Upper lobe of left lung (tissue), 6 donors: ENCODE results near the gene ZNF740. TPM values are rescaled to one million over a fixed set of nuclear protein-coding genes. Genes with fewer than 3 reads are reported as not detected.
A peak's percentile ranks its signal among the peaks of the same experiment; 100 is the strongest.
"Not testable (repeated sequence)": the region's sequence is repeated elsewhere in the genome, so short reads cannot be mapped to it uniquely, and the experiment has no call there.

Source experiments
- ATAC-seq, 2 donors: fragments of 200-7000 bp; cut with Tn5 transposase; one replicate each; pipeline ENCODE4 v1.9.1; 2022; ENCODE audit warnings: mild to moderate bottlenecking in 2 of 2, moderate library complexity in 2 of 2; ENCODE audit not compliant: low FRiP score in 2 of 2
- DNase-seq, 2 donors: peaks; one replicate each; pipeline ENCODE4 v3.0.0-alpha.2; 2019 to 2020
- H3K27ac ChIP-seq, 4 donors: fragments of 200-600 bp; sonication (generic); one replicate each; pipeline ENCODE4 v1.5.1; 2016 to 2019
- H3K27me3 ChIP-seq, 4 donors: fragments of 200-600 bp; sonication (generic); one replicate each; pipeline ENCODE4 v1.5.1; 2017 to 2019
- H3K36me3 ChIP-seq, 4 donors: fragments of 200-600 bp; sonication (generic); one replicate each; pipeline ENCODE4 v1.5.1; 2016 to 2019
- H3K4me1 ChIP-seq, 4 donors: fragments of 200-600 bp; sonication (generic); one replicate each; pipeline ENCODE4 v1.5.1; 2018 to 2019
- H3K4me3 ChIP-seq, 4 donors: fragments of 200-600 bp; sonication (generic); one replicate each; pipeline ENCODE4 v1.5.1; 2017 to 2019; ENCODE audit warnings: mild to moderate bottlenecking in 2 of 4, moderate library complexity in 1 of 4
- H3K9me3 ChIP-seq, 4 donors: fragments of 200-600 bp; sonication (generic); one replicate each; pipeline ENCODE4 v1.5.1; 2018 to 2019
- EP300 ChIP-seq, 4 donors: sonication (generic); formaldehyde crosslinking; IDR thresholded peaks; one replicate each; pipeline ENCODE4 v1.5.1; 2017; ENCODE audit warnings: antibody characterized with exemption in 4 of 4, control low read depth in 2 of 4
- POLR2A ChIP-seq, 4 donors: fragments of 450-650 bp; IDR thresholded peaks; one replicate each; pipeline ENCODE4 v1.5.1; 2016 to 2017; ENCODE audit warnings: antibody characterized with exemption in 4 of 4, mild to moderate bottlenecking in 2 of 4
- POLR2AphosphoS5 ChIP-seq, 2 donors: sonication (generic); formaldehyde crosslinking; IDR thresholded peaks; one replicate each; pipeline ENCODE4 v1.5.1; 2017; ENCODE audit warnings: antibody characterized with exemption in 2 of 2
- WGBS, 2 donors: methylation state at CpG; one replicate each; pipeline ENCODE4 v1.1.5; 2017 to 2018; 5-methylcytosine and 5-hydroxymethylcytosine counted together
- total RNA-seq, 6 donors: library from RNA; depleted of rRNA in 4 of 6; stranded (reverse); fragments of >200 nt in 4 of 6; gene quantifications; one replicate each; pipeline versions ENCODE4 v1.1.0 to v1.2.1, GENCODE V29; 2016 to 2021
- TF ChIP-seq, protein P1 (sequence below), 6 experiments: fragments of 450-650 bp in 4 of 6; fragments of 200-600 bp in 2 of 6; sonication (generic) in 2 of 6; IDR thresholded peaks; one replicate each; pipeline ENCODE4 v1.5.1; 2016 to 2019; ENCODE audit warnings: antibody characterized with exemption in 6 of 6
- donor health status: DM: no; HTN: no; CAD: no; lungs with moderate emphysema.
- donor health status: DM: no; HTN: yes; CAD: no; lungs with severe emphysema.

ZNF740 gene
- total RNA-seq, 6 donors from 2014 or later, result 9.6 to 52.4 (median 24.0) TPM

DNA sequence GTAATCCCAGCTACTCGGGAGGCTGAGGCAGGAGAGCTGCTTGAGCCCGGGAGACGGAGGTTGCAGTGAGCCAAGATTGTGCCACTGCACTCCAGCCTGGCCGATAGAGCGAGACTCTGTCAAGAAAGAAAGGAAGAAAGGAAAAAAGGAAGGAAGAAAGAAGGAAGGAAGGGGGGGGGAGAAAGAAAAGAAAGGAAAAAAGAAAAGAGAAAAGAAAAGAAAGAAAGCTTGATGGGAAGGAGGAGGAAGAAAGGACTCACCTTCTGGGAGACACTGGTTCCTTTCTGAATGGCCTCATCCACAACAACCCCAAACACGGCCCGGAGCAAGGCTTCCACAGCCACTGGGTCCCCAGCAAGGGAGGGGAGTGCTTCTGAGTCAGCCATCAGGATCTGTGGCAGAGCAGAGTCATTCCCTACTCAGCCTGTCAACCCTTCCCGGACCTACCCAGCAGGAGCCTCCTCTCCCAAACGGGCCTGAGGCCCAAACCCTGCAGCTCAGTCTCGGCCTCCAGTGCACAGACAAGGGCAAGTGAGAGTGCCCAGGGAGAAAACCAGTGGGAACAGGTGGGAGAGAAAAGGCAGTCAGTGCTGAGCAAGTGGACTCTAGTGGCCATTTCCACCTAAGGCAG, 7.3 kb upstream of the ZNF740 start:
- Histone ChIP-seq H3K27ac (no peak overlapping the region), H3K27me3 (no peaks in the 10 kb centered on the region), H3K9me3 (no peaks in the 10 kb centered on the region), H3K4me3 (no peak overlapping the region), H3K36me3 (peaks cover 0 to 25% (median 22%) of the 10 kb centered on the region in 4 donors), H3K4me1 (peaks cover 0 to 12% (median 0%) of the 10 kb centered on the region in 4 donors)
- ATAC-seq, result no peak
- 87 to 95% methylated on average over 10 of the region's 10 CpGs for WGBS, 2 donors
- TF ChIP-seq, protein P1, sequence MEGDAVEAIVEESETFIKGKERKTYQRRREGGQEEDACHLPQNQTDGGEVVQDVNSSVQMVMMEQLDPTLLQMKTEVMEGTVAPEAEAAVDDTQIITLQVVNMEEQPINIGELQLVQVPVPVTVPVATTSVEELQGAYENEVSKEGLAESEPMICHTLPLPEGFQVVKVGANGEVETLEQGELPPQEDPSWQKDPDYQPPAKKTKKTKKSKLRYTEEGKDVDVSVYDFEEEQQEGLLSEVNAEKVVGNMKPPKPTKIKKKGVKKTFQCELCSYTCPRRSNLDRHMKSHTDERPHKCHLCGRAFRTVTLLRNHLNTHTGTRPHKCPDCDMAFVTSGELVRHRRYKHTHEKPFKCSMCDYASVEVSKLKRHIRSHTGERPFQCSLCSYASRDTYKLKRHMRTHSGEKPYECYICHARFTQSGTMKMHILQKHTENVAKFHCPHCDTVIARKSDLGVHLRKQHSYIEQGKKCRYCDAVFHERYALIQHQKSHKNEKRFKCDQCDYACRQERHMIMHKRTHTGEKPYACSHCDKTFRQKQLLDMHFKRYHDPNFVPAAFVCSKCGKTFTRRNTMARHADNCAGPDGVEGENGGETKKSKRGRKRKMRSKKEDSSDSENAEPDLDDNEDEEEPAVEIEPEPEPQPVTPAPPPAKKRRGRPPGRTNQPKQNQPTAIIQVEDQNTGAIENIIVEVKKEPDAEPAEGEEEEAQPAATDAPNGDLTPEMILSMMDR (IDR thresholded peaks at IDR 0.05), result no peak
- no peak for TF ChIP-seq EP300 (IDR thresholded peaks at IDR 0.05)
- TF ChIP-seq POLR2A (IDR thresholded peaks at IDR 0.05), result no peak
- no peak for TF ChIP-seq POLR2AphosphoS5 (IDR thresholded peaks at IDR 0.05)
- DNase-seq, result no peak

DNA sequence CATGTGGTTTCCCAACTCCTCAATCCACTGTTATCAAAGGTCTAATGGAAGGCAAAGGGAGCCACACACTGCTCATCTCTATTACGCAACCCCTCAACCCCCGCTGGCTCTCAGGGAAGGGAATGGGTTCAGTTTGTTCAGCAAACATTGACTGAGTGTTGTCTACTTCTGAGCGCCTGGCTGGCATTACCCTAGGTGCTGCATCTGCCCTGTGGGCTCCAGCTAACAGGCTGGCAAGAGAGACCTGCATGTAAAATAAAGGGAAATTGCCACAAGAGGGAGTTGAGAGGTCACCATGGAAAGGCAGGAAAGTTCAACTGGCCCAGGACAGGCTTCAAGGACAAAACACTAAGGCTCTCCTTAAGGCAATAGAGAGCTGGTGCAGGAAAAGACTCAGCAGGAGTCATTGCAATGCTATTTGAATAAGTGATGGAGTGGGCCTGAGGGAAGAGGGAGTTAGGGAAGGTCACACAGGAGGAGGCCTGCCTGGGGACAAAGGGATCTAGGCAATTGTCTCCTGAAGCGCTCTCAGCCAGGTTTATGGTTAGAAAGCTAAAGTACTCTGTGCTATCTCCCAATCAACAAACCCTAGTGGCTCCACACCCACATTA, 5.5 kb upstream of the ZNF740 start:
- 49 to 76% methylated on average over 4 of the region's 4 CpGs for WGBS, 2 donors
- Histone ChIP-seq H3K9me3 (no peaks in the 10 kb centered on the region), H3K36me3 (peaks cover 0 to 21% (median 18%) of the 10 kb centered on the region in 4 donors), H3K27me3 (no peaks in the 10 kb centered on the region), H3K4me3 (no peak overlapping the region), H3K4me1 (peaks cover 3 to 16% (median 6%) of the 10 kb centered on the region in 4 donors), H3K27ac (no peak overlapping the region)
- DNase-seq (peak in 1 of 2 donors; percentile 46), ATAC-seq (peak; percentile 42 to 65)
- TF ChIP-seq, protein P1 (IDR thresholded peaks at IDR 0.05), result peak in 3 of 6 experiments; percentile 17 to 45 (median 28)
- TF ChIP-seq POLR2A (IDR thresholded peaks at IDR 0.05), result no peak

DNA sequence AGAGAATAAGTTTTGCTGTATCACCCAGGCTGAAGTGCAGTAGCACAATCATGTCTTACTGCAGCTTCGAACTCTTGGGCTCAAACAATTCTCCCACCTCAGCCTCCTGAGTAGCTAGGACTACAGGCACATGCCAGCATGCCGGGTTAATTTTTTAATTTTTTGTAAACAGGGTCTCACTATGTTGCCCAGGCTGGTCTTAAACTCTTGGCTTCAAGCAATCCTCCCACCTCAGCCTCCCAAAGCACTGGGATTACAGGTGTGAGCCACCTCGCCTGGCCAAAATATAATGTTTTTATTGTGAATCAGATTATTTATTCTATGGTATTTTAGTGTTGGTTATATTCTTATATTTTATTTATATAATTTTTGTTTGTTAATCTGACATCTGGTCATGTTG, 3.8 kb upstream of the ZNF740 start:
- ATAC-seq (no peak), DNase-seq (no peak)
- no peak overlapping the region for H3K27ac ChIP-seq
- peaks cover 0 to 8% (median 6%) of the 10 kb centered on the region in 4 donors for H3K36me3 ChIP-seq
- H3K4me1 ChIP-seq, result peaks cover 9 to 25% (median 13%) of the 10 kb centered on the region in 4 donors
- 96 to 100% methylated on average over 3 of the region's 3 CpGs for WGBS, 2 donors
- H3K27me3 ChIP-seq, result no peaks in the 10 kb centered on the region
- TF ChIP-seq EP300 (IDR thresholded peaks at IDR 0.05) (no peak), POLR2AphosphoS5 (IDR thresholded peaks at IDR 0.05) (no peak), POLR2A (IDR thresholded peaks at IDR 0.05) (no peak)
- TF ChIP-seq, protein P1 (IDR thresholded peaks at IDR 0.05), result no peak
- no peaks in the 10 kb centered on the region for H3K9me3 ChIP-seq
- no peak overlapping the region for H3K4me3 ChIP-seq

DNA sequence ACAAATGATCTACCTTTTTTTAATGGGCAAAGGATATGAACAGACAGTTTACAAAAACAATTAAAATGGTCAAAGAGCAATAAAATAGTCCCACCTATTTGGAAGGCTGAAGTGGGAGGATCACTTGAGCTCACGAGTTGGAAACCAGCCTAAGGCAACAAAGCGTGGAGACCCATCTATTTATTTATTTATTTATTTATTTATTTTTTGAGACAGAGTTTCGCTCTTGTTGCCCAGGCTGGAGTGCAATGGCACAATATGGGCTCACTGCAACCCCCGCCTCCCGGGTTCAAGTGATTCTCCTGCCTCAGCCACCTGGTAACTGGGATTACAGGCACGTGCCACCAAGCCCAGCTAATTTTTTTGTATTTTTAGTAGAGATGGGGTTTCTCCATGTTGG, 3.1 kb upstream of the ZNF740 start:
- not testable (repeated sequence) for H3K4me3 ChIP-seq, ATAC-seq, H3K36me3 ChIP-seq, H3K27me3 ChIP-seq, H3K27ac ChIP-seq, H3K9me3 ChIP-seq, DNase-seq
- peaks cover 16 to 32% (median 20%) of the 10 kb centered on the region in 4 donors for H3K4me1 ChIP-seq
- 90 to 97% methylated on average over 6 of the region's 6 CpGs for WGBS, 2 donors

DNA sequence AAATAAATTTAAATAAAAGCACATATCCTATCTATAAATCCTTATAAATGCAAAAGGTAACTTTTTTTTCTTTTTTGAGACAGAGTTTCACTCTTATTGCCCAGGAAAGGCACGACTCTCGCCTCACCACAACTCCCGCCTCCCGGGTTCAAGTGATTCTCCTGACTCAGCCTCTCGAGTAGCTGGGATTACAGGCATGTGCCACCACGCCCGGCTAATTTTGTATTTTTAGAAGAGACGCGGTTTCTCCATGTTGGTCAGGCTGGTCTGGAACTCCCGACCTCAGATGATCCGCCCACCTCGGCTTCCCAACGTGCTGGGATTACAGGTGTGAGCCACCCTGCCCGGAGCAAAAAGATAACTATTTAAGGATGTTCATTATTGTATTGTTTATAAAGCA, 1.7 kb upstream of the ZNF740 start:
- H3K27ac ChIP-seq, ATAC-seq, H3K9me3 ChIP-seq, H3K4me3 ChIP-seq, H3K27me3 ChIP-seq, DNase-seq: not testable (repeated sequence)
- Histone ChIP-seq H3K4me1 (peaks cover 30 to 45% (median 33%) of the 10 kb centered on the region in 4 donors), H3K36me3 (peaks cover 6 to 20% (median 10%) of the 10 kb centered on the region in 4 donors)
- 96% methylated on average over 14 of the region's 14 CpGs for WGBS, 2 donors
